Neural cell (in vitro differentiated cells): ENCODE data around the gene F2R. TPM values are rescaled to one million over a fixed set of nuclear protein-coding genes. Genes with fewer than 3 reads are reported as not detected.

Source experiments
- H2AFZ ChIP-seq: fragments of 200-600, 300-800 bp; sonication (generic), shearing (Covaris generic); 2 replicates; pipeline ENCODE4 v1.6.0; 2014; ENCODE audit warnings: low read depth, mild to moderate bottlenecking, antibody characterized with exemption, low read length, moderate library complexity
- H3F3A ChIP-seq: fragments of 200-600 bp; shearing (Covaris generic); 2 replicates; pipeline ENCODE4 v1.6.1; 2016; ENCODE audit warnings: mild to moderate bottlenecking, moderate library complexity, mixed read lengths, antibody characterized with exemption, low read length; ENCODE audit not compliant: insufficient read depth, poor library complexity, severe bottlenecking
- H3K27ac ChIP-seq: fragments of 200-600, 300-800 bp; sonication (generic), shearing (Covaris generic); 2 replicates; pipeline ENCODE4 v1.5.1; 2014; ENCODE audit warnings: mild to moderate bottlenecking, low read length, moderate library complexity
- H3K27me3 ChIP-seq: fragments of 300-800, 200-600 bp; sonication (generic), shearing (Covaris generic); 2 replicates; pipeline ENCODE4 v1.6.0; 2014; ENCODE audit warnings: mild to moderate bottlenecking, low read depth, low read length, moderate library complexity; ENCODE audit not compliant: insufficient read depth
- H3K36me3 ChIP-seq: fragments of 300-800, 200-600 bp; sonication (generic), shearing (Covaris generic); 2 replicates; pipeline ENCODE4 v1.5.1; 2014; ENCODE audit warnings: mild to moderate bottlenecking, antibody characterized with exemption, low read length, moderate library complexity; ENCODE audit not compliant: insufficient read depth
- H3K4me2 ChIP-seq: fragments of 300-800, 200-600 bp; sonication (generic), shearing (Covaris generic); 2 replicates; pipeline ENCODE4 v1.6.0; 2014; ENCODE audit warnings: mild to moderate bottlenecking, low read length
- H3K4me3 ChIP-seq: fragments of 300-800, 200-600 bp; sonication (generic), shearing (Covaris generic); 2 replicates; pipeline ENCODE4 v1.5.1; 2014; ENCODE audit warnings: mild to moderate bottlenecking, low read length, moderate library complexity
- H3K79me2 ChIP-seq: fragments of 200-600 bp; shearing (Covaris generic); replicated peaks from 2 replicates; pipeline ENCODE4 v1.6.0; 2014; ENCODE audit warnings: mild to moderate bottlenecking, low read length, moderate library complexity; ENCODE audit not compliant: insufficient read depth
- H3K9ac ChIP-seq: fragments of 300-800, 200-600 bp; sonication (generic), shearing (Covaris generic); 2 replicates; pipeline ENCODE4 v1.6.1; 2016; ENCODE audit warnings: mild to moderate bottlenecking, low read length, mixed read lengths
- H3K9me2 ChIP-seq: fragments of 200-600 bp; shearing (Covaris generic); 2 replicates; pipeline ENCODE4 v1.6.1; 2016; ENCODE audit warnings: mild to moderate bottlenecking, low read length, mixed read lengths; ENCODE audit not compliant: insufficient read depth
- H3K9me3 ChIP-seq: fragments of 200-600, 300-800 bp; sonication (generic), shearing (Covaris generic); 2 replicates; pipeline ENCODE4 v1.6.1; 2016; ENCODE audit warnings: mild to moderate bottlenecking, mixed run types, low read length, moderate library complexity, mixed read lengths
- H4K20me1 ChIP-seq: fragments of 200-600 bp; shearing (Covaris generic); 2 replicates; pipeline ENCODE4 v1.6.1; 2016; ENCODE audit warnings: mild to moderate bottlenecking, mixed run types; ENCODE audit not compliant: insufficient read depth
- EP300 ChIP-seq: fragments of 450-650 bp; conservative IDR thresholded peaks from 2 replicates; pipeline ENCODE4 v1.6.1; 2014; ENCODE audit warnings: antibody characterized with exemption, mild to moderate bottlenecking, moderate library complexity; ENCODE audit not compliant: poor library complexity, severe bottlenecking
- EZH2 ChIP-seq: fragments of 200-600, 300-800 bp; shearing (Covaris generic), sonication (generic); IDR thresholded peaks from 2 replicates; pipeline ENCODE4 v1.6.1; 2014; ENCODE audit warnings: antibody characterized with exemption, low read length, borderline replicate concordance, mild to moderate bottlenecking; ENCODE audit not compliant: insufficient read depth, poor library complexity, severe bottlenecking
- MXI1 ChIP-seq: fragments of 450-650 bp; conservative IDR thresholded peaks from 2 replicates; pipeline ENCODE4 v1.6.1; 2014; ENCODE audit warnings: antibody characterized with exemption, mild to moderate bottlenecking; ENCODE audit not compliant: poor library complexity, severe bottlenecking
- POLR2AphosphoS5 ChIP-seq: IDR thresholded peaks from 2 replicates; pipeline ENCODE4 v1.6.1; 2012
- RAD21 ChIP-seq: fragments of 450-650 bp; conservative IDR thresholded peaks from 2 replicates; pipeline ENCODE4 v1.6.1; 2014; ENCODE audit warnings: antibody characterized with exemption, mild to moderate bottlenecking, moderate library complexity
- SMC3 ChIP-seq: fragments of 450-650 bp; conservative IDR thresholded peaks from 2 replicates; pipeline ENCODE4 v1.6.1; 2014; ENCODE audit warnings: antibody characterized with exemption, mild to moderate bottlenecking, moderate library complexity; ENCODE audit not compliant: poor library complexity
- TAF1 ChIP-seq: IDR thresholded peaks from 2 replicates; pipeline ENCODE4 v1.6.1; 2012; ENCODE audit warnings: low read depth
- polyA plus RNA-seq: library from polyadenylated mRNA; depleted of rRNA; stranded (reverse); fragments of >200 nt; gene quantifications from 2 replicates; pipeline ENCODE4 v1.2.3, GENCODE V29; 2014
- TF ChIP-seq, protein P1 (sequence below): fragments of 450-650 bp; IDR thresholded peaks from 2 replicates; pipeline ENCODE4 v1.5.1; 2014; ENCODE audit warnings: antibody characterized with exemption, mild to moderate bottlenecking, moderate library complexity; ENCODE audit not compliant: poor library complexity, severe bottlenecking
- TF ChIP-seq, protein P2 (sequence below): IDR thresholded peaks from 2 replicates; pipeline ENCODE4 v1.6.1; 2012; ENCODE audit warnings: borderline replicate concordance

Gene F2R
- polyA plus RNA-seq, 1 donor from 2014 or later: 35.9 TPM

DNA sequence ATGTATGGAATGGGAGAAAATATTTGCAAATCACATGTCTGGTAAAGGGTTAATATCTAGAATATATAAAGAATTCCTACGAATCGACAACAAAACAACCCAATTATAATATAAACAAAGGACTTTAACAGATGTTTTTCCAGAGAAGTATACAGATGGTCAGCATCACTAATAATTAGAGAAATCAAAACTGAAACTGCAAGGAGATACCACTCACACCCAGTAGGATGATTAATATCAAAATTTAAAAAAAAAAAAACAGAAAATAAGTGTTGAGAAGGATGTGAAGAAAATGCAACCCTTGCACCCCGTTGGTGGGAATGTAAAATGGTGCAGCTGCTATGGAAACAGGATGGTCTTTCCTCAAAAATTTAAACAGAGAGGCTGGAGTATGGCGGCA, 34.6 kb upstream of the F2R start:
- H3K79me2 ChIP-seq: no peaks in the 10 kb centered on the region
- H4K20me1 ChIP-seq: no peaks in the 10 kb centered on the region
- H3K9ac ChIP-seq: no peak overlapping the region
- no peak overlapping the region for H3K4me2 ChIP-seq
- no peaks in the 10 kb centered on the region for H3K27me3 ChIP-seq
- H3K27ac ChIP-seq: no peak overlapping the region
- no peaks in the 10 kb centered on the region for H3K9me3 ChIP-seq
- no peaks in the 10 kb centered on the region for H3K36me3 ChIP-seq
- no peak overlapping the region for H2AFZ ChIP-seq
- H3F3A ChIP-seq: no peaks in the 10 kb centered on the region
- TF ChIP-seq, protein P1, sequence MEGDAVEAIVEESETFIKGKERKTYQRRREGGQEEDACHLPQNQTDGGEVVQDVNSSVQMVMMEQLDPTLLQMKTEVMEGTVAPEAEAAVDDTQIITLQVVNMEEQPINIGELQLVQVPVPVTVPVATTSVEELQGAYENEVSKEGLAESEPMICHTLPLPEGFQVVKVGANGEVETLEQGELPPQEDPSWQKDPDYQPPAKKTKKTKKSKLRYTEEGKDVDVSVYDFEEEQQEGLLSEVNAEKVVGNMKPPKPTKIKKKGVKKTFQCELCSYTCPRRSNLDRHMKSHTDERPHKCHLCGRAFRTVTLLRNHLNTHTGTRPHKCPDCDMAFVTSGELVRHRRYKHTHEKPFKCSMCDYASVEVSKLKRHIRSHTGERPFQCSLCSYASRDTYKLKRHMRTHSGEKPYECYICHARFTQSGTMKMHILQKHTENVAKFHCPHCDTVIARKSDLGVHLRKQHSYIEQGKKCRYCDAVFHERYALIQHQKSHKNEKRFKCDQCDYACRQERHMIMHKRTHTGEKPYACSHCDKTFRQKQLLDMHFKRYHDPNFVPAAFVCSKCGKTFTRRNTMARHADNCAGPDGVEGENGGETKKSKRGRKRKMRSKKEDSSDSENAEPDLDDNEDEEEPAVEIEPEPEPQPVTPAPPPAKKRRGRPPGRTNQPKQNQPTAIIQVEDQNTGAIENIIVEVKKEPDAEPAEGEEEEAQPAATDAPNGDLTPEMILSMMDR: no peak
- TF ChIP-seq RAD21 (no peak), MXI1 (no peak), EP300 (no peak), EZH2 (no peak), TAF1 (no peak), POLR2AphosphoS5 (no peak), SMC3 (no peak)
- TF ChIP-seq, protein P2, sequence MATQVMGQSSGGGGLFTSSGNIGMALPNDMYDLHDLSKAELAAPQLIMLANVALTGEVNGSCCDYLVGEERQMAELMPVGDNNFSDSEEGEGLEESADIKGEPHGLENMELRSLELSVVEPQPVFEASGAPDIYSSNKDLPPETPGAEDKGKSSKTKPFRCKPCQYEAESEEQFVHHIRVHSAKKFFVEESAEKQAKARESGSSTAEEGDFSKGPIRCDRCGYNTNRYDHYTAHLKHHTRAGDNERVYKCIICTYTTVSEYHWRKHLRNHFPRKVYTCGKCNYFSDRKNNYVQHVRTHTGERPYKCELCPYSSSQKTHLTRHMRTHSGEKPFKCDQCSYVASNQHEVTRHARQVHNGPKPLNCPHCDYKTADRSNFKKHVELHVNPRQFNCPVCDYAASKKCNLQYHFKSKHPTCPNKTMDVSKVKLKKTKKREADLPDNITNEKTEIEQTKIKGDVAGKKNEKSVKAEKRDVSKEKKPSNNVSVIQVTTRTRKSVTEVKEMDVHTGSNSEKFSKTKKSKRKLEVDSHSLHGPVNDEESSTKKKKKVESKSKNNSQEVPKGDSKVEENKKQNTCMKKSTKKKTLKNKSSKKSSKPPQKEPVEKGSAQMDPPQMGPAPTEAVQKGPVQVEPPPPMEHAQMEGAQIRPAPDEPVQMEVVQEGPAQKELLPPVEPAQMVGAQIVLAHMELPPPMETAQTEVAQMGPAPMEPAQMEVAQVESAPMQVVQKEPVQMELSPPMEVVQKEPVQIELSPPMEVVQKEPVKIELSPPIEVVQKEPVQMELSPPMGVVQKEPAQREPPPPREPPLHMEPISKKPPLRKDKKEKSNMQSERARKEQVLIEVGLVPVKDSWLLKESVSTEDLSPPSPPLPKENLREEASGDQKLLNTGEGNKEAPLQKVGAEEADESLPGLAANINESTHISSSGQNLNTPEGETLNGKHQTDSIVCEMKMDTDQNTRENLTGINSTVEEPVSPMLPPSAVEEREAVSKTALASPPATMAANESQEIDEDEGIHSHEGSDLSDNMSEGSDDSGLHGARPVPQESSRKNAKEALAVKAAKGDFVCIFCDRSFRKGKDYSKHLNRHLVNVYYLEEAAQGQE: no peak
- H3K4me3 ChIP-seq: no peak overlapping the region
- no peaks in the 10 kb centered on the region for H3K9me2 ChIP-seq

DNA sequence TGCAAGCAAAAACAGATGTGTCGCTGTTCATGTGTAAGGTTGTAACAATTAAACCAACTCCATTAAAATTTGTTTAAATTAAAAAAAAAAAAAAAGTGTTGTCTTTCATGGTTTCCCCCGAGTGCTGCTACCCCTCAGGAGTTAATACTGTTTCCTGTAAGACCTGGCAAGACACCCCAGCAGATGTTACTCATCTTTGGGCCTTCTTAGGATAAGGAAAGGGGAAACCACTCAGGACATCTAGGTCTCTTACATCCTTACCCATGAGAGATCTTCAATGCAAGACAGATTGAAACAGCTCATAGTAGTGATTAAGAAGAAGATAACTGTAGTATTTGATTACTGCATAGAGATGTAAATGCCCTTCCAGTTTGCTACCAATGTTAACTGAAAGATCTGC, 33.5 kb upstream of the F2R start:
- H3K9ac ChIP-seq: no peak overlapping the region
- no peaks in the 10 kb centered on the region for H3K9me3 ChIP-seq
- H4K20me1 ChIP-seq: no peaks in the 10 kb centered on the region
- H3K9me2 ChIP-seq: no peaks in the 10 kb centered on the region
- no peak overlapping the region for H3K4me2 ChIP-seq
- TF ChIP-seq RAD21: no peak
- no peak overlapping the region for H2AFZ ChIP-seq
- no peak overlapping the region for H3K27ac ChIP-seq
- H3K4me3 ChIP-seq: no peak overlapping the region
- H3K27me3 ChIP-seq: no peaks in the 10 kb centered on the region
- H3K36me3 ChIP-seq: no peaks in the 10 kb centered on the region
- no peaks in the 10 kb centered on the region for H3K79me2 ChIP-seq
- no peaks in the 10 kb centered on the region for H3F3A ChIP-seq
